GM21723 (cell line): Measurements from ENCODE around the gene NUDT3.
"Not testable (repeated sequence)": the region's sequence is repeated elsewhere in the genome, so short reads cannot be mapped to it uniquely, and the experiment has no call there.

ENCODE experiments used
- ATAC-seq: cut with Tn5 transposase; IDR thresholded peaks from one replicate; pipeline ENCODE4 v1.9.1; 2021; ENCODE audit warnings: mild to moderate bottlenecking, moderate library complexity; ENCODE audit not compliant: unreplicated experiment

The NUDT3 gene

GRCh38 chr6:34324221-34324620 lies 68.2 kb downstream of the NUDT3 start:
- ATAC-seq: not testable (repeated sequence)

GRCh38 chr6:34323300-34323699 lies 69.2 kb downstream of the NUDT3 start:
- ATAC-seq: no peak

- no peak for ATAC-seq
Observed at GRCh38 chr6:34322732-34323131, 69.7 kb downstream of the NUDT3 start.

GRCh38 chr6:34321821-34322220 lies 70.6 kb downstream of the NUDT3 start:
- ATAC-seq: no peak

- no peak for ATAC-seq
Observed at GRCh38 chr6:34319471-34319885, 73.0 kb downstream of the NUDT3 start.

DNA sequence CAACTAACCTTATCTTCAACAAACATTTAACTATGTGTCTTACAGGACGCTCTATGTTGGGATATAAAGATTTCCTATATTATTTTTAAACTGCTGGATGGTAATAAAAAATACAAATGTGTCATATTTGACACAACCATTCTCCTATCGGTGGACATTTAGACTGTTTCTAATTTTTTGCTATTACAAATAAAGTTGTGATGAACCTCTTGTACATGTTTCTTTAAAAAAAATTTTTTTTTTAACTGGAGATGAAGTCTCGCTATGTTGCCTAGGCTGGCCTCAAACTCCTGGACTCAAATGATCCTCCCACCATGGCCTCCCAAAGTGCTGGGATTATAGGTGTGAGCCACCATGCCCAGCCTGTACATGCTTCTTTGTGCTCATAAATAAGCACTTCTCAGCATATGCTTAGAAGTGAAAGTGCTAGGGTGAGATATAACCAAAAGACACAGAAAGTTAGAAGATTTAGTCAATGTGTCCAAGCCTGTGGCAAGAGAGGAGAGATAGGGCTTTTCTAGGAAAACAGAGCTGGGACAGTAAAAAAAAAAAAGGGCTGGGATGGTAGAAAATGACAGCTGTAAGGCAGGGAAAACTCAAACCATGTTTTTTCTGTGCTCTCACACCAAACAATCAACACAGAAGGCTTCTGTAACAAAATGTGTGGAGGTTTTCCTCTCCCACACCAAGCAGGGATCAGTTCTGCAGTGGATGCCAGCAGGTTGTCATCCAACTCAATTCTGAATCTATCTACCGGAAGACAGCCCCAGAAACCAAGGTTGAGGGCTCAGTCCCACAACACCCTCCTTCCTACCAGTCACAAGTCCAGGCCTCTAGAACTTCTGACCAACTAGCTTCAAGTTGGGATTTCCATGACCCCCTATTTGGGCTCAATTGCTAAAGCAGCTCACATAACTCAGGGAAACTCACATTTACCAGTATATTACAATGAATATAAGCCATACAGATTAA lies 73.7 kb downstream of the NUDT3 start:
- ATAC-seq: no peak

- no peak for ATAC-seq
Observed at GRCh38 chr6:34317882-34318498, 74.5 kb downstream of the NUDT3 start.

- ATAC-seq: no peak
Observed at GRCh38 chr6:34317172-34317477, 75.3 kb downstream of the NUDT3 start.

- ATAC-seq: no peak
Observed at GRCh38 chr6:34316431-34317171, 75.9 kb downstream of the NUDT3 start.

DNA sequence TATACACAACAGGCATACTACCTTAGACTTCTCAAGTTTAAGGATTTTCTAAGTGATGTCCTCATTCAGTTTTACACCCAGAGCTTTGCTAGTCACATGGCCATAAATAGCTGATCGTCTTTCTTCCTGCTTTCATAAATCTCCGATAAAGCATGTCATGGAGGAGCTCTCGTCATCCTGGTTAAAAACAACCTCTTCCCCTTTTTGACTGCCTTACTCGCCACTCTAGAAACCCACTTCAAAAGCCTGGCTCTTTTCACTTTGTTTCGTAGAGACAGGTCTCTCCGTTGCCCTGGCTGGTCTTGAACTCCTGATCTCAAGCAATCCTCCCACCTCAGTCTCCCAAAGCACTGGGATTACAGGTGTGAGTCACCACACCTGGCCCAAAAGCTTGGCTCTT lies 76.7 kb downstream of the NUDT3 start:
- ATAC-seq: no peak

GRCh38 chr6:34315256-34315655 lies 77.2 kb downstream of the NUDT3 start:
- ATAC-seq: no peak

DNA sequence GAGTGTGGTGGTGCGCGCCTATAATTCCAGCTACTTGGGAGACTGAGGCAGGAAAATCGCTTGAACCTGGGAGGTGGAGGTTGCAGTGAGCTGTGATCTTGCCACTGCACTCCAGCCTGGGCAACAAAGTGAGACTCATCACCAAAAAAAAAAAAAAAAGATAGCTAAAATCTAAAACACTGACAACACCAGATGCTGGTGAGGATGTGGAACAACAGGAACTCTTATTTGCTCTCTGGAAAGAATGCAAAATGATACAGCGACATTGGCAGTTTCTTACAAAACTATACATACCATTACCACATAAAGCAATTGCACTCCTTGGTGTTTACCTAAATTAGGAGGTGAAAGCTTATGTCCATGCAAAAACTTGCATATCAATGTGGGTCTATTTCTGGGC lies 80.2 kb downstream of the NUDT3 start:
- no peak for ATAC-seq

DNA sequence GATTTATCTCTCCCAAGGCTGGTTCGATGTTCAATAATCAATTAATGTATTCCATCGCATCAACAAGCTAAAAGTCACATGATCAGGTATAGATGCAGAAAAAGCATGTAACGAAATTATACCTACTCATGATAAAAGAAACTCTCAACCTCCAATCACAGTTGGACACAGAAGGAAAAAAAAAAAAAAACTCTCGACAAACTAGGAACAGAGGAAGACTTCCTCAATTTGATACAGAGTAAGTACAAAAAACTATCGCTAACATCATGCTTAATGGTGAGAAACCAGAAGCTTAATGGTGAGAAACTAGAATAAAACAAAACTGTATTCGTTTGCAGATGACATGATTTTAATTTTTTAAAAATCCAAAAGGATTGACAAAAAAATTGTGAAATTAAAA lies 81.7 kb downstream of the NUDT3 start:
- no peak for ATAC-seq

DNA sequence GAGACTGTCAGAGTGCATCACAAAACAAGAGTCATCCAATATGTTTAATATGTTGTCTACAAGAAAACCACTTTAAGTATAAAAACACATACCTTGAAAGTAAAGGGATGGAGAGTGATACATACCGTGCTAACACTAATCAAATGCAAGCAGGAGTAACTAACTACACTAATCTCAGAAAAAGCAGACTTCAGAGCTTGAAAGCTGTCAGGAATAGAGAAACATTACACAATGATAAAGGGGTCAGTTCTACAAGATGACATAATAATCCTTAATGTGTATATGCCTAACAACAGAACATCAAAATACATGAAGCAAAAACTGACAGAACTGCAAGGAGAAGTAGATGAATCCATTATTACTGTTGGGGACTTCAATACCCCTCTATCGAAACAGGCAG lies 84.0 kb downstream of the NUDT3 start:
- no peak for ATAC-seq

GRCh38 chr6:34305982-34306708 lies 86.3 kb downstream of the NUDT3 start:
- no peak for ATAC-seq

GRCh38 chr6:34305497-34305896 lies 87.0 kb downstream of the NUDT3 start:
- no peak for ATAC-seq

DNA sequence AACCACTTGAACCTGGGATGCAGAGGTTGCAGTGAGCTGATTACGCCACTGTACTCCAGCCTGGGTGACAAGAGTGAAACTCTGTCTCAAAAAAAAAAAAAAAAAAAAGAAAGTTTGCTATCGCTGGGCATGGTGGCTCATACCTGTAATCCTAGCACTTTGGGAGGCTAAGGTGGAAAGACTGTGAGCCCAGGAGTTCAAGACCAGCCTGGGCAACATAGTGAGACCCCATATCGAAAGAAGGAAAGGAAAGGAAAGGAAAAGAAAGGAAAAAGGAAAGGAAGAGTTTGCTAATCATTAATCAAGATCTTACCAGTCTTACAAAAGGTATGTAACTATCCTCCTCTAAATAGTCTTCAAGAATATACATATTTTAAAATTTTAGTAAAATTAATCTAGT lies 88.3 kb downstream of the NUDT3 start:
- ATAC-seq: no peak

DNA sequence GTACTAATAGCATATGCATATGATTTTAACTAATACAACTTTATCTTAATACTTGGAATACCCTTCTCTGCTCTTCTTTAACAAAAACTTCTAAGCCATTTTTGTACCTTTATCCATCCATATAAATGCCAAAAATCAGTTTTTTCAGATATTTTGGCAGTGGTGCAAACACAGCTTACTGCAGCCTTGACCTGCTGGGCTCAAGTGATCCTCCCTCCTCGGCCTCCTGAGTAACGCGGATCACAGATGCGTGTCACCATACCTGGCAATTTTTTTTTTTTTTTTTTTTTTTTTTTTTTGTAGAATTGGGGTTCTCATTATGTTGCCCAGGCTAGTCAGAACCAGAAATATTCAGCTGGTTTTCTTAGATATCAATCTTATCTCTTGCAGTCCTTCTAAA lies 89.5 kb downstream of the NUDT3 start:
- no peak for ATAC-seq

DNA sequence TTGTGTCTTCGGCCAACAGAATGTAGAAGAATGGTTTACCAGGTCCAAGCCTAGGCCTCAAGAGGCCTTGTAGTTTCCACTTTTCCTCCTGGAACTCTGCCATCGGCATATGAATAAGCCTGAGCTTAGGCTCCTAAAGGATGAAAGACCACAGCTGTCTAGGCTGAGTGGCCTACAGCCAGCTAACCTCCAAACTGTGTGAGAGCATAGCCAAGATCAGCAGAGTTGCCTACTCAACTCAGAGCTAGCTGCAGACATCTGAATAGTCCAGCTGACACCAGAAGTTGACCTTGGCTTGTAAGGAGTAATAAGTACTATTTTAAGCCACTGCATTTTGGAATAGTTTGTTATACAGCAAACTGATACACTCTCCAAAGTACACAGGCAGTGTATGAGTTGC lies 91.1 kb downstream of the NUDT3 start:
- ATAC-seq: no peak

DNA sequence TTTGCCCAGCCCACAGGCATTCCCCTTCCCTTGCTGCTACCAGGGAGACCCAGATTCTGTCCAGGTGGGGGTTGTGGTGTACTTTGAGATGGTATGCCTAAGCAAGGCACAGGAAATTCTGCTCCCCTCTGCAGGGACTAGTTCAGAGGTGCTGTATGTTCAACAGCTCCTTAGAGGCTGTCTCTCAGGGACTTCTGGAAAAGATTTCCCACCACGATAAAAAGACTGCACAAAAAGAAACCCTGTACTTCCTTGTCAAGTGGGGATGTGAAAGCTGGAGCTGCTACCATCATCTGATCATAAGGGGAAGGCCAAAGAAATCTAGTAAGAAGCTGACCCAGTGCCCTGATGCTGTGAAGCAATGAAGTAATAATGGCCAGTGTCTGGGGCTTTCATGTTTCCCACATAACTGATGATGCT lies 92.1 kb downstream of the NUDT3 start:
- ATAC-seq: no peak

DNA sequence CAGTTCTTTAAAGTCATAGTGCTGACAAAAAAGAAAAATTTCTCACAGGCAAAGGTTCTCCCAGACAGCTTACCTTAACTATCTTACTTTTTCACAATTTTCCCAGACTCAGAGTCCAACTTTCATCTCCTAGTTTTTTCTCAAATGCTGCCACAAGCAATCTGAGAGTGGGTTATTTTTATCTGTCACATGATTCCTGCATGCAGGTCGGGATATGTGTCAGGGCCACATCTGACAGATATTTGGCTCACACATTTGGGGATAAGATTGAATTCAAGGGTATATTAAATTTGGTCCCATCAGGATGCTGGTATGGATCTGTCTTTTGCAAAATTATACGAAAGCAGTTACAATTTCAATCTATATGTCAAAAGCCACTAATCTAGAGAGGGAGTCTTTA lies 93.5 kb downstream of the NUDT3 start:
- ATAC-seq: no peak
